ENCODE results near the gene COL4A1. TPM values are rescaled to one million over a fixed set of nuclear protein-coding genes. Genes with fewer than 3 reads are reported as not detected.

Gene COL4A1
- total RNA-seq, 2 experiments from 2014 or later: not detected

GRCh38 chr13:110334841-110335490 is 28.0 kb upstream of the COL4A1 start:
- Mint-ChIP-seq H3K4me3 (no peak overlapping the region), H3K9me3 (no peaks in the 10 kb centered on the region), H3K36me3 (no peaks in the 10 kb centered on the region), H3K27ac (no peak overlapping the region), H3K4me1 (peaks cover 6% of the 10 kb centered on the region), H3K27me3 (peaks cover 20% of the 10 kb centered on the region)
- no peak for DNase-seq

- Mint-ChIP-seq H3K27ac (no peak overlapping the region), H3K9me3 (no peaks in the 10 kb centered on the region), H3K27me3 (peaks cover 20% of the 10 kb centered on the region), H3K4me3 (no peak overlapping the region), H3K36me3 (no peaks in the 10 kb centered on the region), H3K4me1 (peaks cover 2% of the 10 kb centered on the region)
- DNase-seq: no peak
Measured at GRCh38 chr13:110334256-110334655, 27.3 kb upstream of the COL4A1 start.

DNA sequence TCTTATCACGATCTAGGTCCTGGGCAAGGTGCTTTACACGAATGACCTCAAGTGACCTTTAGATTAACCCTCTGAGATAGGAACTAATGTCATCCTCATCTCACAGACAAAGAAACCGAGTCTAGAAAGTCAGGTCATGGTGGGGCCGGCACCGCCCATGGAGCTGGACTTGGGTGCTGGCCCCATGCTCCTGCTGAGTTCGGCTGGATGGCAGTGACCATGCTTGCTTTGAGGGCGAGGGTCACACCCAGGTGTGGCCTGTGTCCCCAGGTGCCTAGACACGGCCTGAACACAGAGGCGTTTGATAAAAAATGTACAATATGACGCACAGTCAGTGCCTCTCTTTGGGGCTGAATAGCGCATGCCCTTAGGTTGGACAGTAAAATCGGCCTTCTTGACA is 26.9 kb upstream of the COL4A1 start:
- Mint-ChIP-seq H3K27me3 (peaks cover 18% of the 10 kb centered on the region), H3K4me1 (no peaks in the 10 kb centered on the region), H3K9me3 (no peaks in the 10 kb centered on the region)

GRCh38 chr13:110332750-110333149 is 25.8 kb upstream of the COL4A1 start:
- no peak for DNase-seq
- Mint-ChIP-seq H3K4me1 (no peaks in the 10 kb centered on the region), H3K27me3 (peaks cover 20% of the 10 kb centered on the region), H3K9me3 (no peaks in the 10 kb centered on the region), H3K27ac (no peak overlapping the region), H3K4me3 (no peak overlapping the region), H3K36me3 (no peaks in the 10 kb centered on the region)

More for the DNA sequence above, 26.9 kb upstream of the COL4A1 start:
- Mint-ChIP-seq H3K4me3 (no peak overlapping the region), H3K27ac (no peak overlapping the region), H3K36me3 (no peaks in the 10 kb centered on the region)
- no peak for DNase-seq

DNA sequence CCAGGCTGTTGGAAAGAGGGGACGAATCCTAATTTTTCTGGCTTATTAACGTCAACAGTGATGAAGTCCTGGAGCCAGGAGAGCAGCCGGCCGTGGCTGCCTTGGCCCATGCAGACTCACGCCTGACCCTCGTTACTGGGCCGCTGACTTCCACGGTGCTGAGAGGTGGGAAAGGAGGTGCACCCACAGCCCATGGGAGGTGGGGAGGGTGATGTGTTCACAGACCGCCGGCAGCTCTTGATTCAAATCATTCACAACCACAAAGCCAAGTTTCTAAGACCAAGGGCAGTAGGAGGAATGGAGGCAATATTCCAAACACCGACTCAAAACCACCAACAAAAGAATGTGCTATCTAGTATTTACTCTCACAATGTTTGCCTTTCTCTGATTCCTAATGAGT is 24.4 kb upstream of the COL4A1 start:
- H3K9me3 Mint-ChIP-seq: no peaks in the 10 kb centered on the region
- no peaks in the 10 kb centered on the region for H3K36me3 Mint-ChIP-seq
- H3K4me3 Mint-ChIP-seq: no peak overlapping the region
- H3K27me3 Mint-ChIP-seq: peaks cover 32% of the 10 kb centered on the region
- H3K4me1 Mint-ChIP-seq: no peaks in the 10 kb centered on the region
- no peak for DNase-seq
- no peak overlapping the region for H3K27ac Mint-ChIP-seq

- no peak overlapping the region for H3K4me3 Mint-ChIP-seq
- no peaks in the 10 kb centered on the region for H3K4me1 Mint-ChIP-seq
- H3K27ac Mint-ChIP-seq: no peak overlapping the region
- peaks cover 40% of the 10 kb centered on the region for H3K27me3 Mint-ChIP-seq
- no peaks in the 10 kb centered on the region for H3K9me3 Mint-ChIP-seq
- H3K36me3 Mint-ChIP-seq: no peaks in the 10 kb centered on the region
- DNase-seq: no peak
Measured at GRCh38 chr13:110330491-110331011, 23.6 kb upstream of the COL4A1 start.

- Mint-ChIP-seq H3K4me3 (no peak overlapping the region), H3K9me3 (no peaks in the 10 kb centered on the region), H3K27me3 (peaks cover 46% of the 10 kb centered on the region), H3K27ac (no peak overlapping the region), H3K4me1 (no peaks in the 10 kb centered on the region), H3K36me3 (no peaks in the 10 kb centered on the region)
- DNase-seq: no peak
Measured at GRCh38 chr13:110329798-110330461, 23.0 kb upstream of the COL4A1 start.

DNA sequence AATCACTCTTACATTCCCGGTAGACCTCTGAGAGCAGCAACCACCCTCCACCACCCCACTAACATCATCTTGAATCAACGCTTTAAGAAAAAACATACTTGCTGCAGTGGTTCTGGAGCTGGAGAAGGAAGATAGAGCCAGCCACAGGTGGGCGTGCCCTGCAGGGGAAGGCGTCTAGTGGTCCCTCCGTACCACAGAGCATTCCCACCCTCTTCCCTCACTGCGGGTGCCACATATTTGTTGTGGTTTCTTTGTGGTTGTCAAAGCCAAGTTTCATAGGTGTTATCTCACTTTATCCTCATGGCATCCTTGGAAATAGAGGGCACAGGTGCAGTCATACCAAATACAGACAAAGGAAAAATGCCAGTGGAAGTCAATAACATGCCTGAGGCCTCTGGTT is 22.3 kb upstream of the COL4A1 start:
- H3K4me1 Mint-ChIP-seq: no peaks in the 10 kb centered on the region
- no peak overlapping the region for H3K27ac Mint-ChIP-seq
- H3K36me3 Mint-ChIP-seq: no peaks in the 10 kb centered on the region
- no peaks in the 10 kb centered on the region for H3K9me3 Mint-ChIP-seq
- H3K4me3 Mint-ChIP-seq: no peak overlapping the region
- H3K27me3 Mint-ChIP-seq: peaks cover 49% of the 10 kb centered on the region
- DNase-seq: no peak

DNA sequence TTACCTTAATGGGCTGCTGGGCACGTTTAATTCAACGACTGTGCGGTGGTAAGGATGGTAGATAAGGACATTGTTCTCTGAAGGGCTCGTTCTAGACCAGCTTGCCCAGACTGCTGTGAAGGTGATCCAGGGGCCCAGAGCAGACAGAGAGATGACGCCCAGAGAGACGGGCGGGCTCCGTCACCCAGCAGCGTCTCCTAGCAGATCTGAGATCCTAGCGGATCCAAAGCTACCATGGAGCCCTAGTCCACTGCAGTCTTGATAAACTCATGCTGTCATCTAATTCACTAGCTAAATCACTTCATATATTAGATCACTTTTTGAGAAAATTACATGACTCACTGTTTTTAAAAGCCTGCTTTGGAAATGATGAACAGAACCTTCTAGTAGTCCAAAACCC is 21.6 kb upstream of the COL4A1 start:
- no peaks in the 10 kb centered on the region for H3K9me3 Mint-ChIP-seq
- H3K27me3 Mint-ChIP-seq: peaks cover 54% of the 10 kb centered on the region
- H3K4me1 Mint-ChIP-seq: no peaks in the 10 kb centered on the region
- H3K27ac Mint-ChIP-seq: no peak overlapping the region
- no peak overlapping the region for H3K4me3 Mint-ChIP-seq
- no peaks in the 10 kb centered on the region for H3K36me3 Mint-ChIP-seq
- no peak for DNase-seq

DNA sequence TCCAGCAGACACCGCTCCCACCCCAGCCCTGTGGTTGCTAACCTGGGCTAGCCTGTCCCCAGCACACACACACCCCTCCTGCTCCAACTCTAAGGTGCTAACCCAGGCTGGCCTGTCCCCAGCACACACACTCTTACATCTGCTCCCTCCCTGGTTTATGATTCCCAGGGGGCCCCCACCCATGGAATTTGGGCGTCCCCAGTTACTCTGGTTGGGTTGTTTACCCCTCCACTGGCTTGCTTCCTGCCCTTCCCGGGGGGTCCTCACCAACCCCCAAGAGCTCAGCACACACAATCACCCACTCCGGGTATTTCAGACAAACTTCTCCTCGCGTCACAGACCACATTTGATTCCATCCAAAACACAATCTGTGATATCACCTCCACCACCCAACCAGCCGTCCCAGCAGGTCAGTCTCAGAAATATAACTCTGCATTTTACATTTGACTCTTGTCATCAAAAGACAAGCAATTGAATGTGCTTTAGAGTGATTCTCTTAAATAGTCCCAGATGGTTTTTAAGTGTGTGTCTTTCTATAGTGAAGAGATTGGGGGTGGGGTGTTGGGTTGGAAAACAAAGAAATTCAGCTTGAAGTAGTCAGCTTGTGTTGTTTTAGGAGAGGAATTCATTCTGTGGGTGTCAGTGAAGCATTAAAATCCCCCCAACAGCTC is 20.2 kb upstream of the COL4A1 start:
- no peaks in the 10 kb centered on the region for H3K4me1 Mint-ChIP-seq
- no peaks in the 10 kb centered on the region for H3K9me3 Mint-ChIP-seq
- H3K36me3 Mint-ChIP-seq: no peaks in the 10 kb centered on the region
- peaks cover 56% of the 10 kb centered on the region for H3K27me3 Mint-ChIP-seq
- no peak for DNase-seq
- no peak overlapping the region for H3K27ac Mint-ChIP-seq
- no peak overlapping the region for H3K4me3 Mint-ChIP-seq

- no peaks in the 10 kb centered on the region for H3K4me1 Mint-ChIP-seq
- peaks cover 64% of the 10 kb centered on the region for H3K27me3 Mint-ChIP-seq
- no peaks in the 10 kb centered on the region for H3K9me3 Mint-ChIP-seq
- no peaks in the 10 kb centered on the region for H3K36me3 Mint-ChIP-seq
- no peak for DNase-seq
- H3K4me3 Mint-ChIP-seq: no peak overlapping the region
- no peak overlapping the region for H3K27ac Mint-ChIP-seq
Measured at GRCh38 chr13:110326263-110326904, 19.4 kb upstream of the COL4A1 start.

- peaks cover 6% of the 10 kb centered on the region for H3K4me1 Mint-ChIP-seq
- no peak overlapping the region for H3K27ac Mint-ChIP-seq
- peaks cover 65% of the 10 kb centered on the region for H3K27me3 Mint-ChIP-seq
- H3K36me3 Mint-ChIP-seq: no peaks in the 10 kb centered on the region
- H3K4me3 Mint-ChIP-seq: no peak overlapping the region
- no peak for DNase-seq
- no peaks in the 10 kb centered on the region for H3K9me3 Mint-ChIP-seq
Measured at GRCh38 chr13:110324026-110324749, 17.2 kb upstream of the COL4A1 start.

- no peak for DNase-seq
- H3K4me3 Mint-ChIP-seq: no peak overlapping the region
- peaks cover 6% of the 10 kb centered on the region for H3K4me1 Mint-ChIP-seq
- H3K27ac Mint-ChIP-seq: no peak overlapping the region
- no peaks in the 10 kb centered on the region for H3K9me3 Mint-ChIP-seq
- peaks cover 71% of the 10 kb centered on the region for H3K27me3 Mint-ChIP-seq
- H3K36me3 Mint-ChIP-seq: no peaks in the 10 kb centered on the region
Measured at GRCh38 chr13:110323172-110323891, 16.4 kb upstream of the COL4A1 start.

DNA sequence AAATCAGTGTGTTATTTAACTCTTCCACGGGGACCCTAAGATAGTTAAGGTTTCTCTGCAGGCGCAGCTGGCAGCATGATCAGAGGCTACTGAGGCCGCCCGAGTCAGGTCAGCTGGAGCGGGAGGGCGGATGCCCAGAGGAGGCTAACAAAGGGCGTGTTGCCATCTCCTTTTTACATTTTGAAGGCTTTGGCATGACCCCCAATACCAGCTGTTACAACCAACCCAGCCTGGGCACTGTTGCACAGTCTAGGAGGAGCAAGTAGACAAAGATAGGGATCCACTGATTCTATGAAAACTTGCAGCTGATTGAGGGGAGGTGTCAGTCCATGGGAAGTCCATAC is 15.8 kb upstream of the COL4A1 start:
- Mint-ChIP-seq H3K27ac (no peak overlapping the region), H3K36me3 (no peaks in the 10 kb centered on the region), H3K27me3 (peaks cover 73% of the 10 kb centered on the region), H3K4me1 (peaks cover 6% of the 10 kb centered on the region), H3K9me3 (no peaks in the 10 kb centered on the region), H3K4me3 (no peak overlapping the region)
- no peak for DNase-seq

Measured in activated naive CD8-positive, alpha-beta T cell treated with anti-CD3 and anti-CD28 coated beads for 36 hours (primary cell).